ENCODE results near the gene UNC13B.

- TF ChIP-seq POLR2AphosphoS5 (IDR thresholded peaks at IDR 0.05; ENCODE audit: low read depth, low read length), result no peak
- TF ChIP-seq POLR2A (IDR thresholded peaks at IDR 0.05; ENCODE audit: low read depth, low read length), result no peak
These were observed 74.9 kb downstream of the UNC13B start for GRCh38 chr9:35236692-35237091.

Measured in GM12892 (cell line).